ENCODE results near the gene RHOXF2. TPM values are rescaled to one million over a fixed set of nuclear protein-coding genes. Genes with fewer than 3 reads are reported as not detected.
"Not testable (repeated sequence)": the region's sequence is repeated elsewhere in the genome, so short reads cannot be mapped to it uniquely, and the experiment has no call there.

The RHOXF2 gene
- total RNA-seq, 2 donors from 2014 or later: not detected

DNA sequence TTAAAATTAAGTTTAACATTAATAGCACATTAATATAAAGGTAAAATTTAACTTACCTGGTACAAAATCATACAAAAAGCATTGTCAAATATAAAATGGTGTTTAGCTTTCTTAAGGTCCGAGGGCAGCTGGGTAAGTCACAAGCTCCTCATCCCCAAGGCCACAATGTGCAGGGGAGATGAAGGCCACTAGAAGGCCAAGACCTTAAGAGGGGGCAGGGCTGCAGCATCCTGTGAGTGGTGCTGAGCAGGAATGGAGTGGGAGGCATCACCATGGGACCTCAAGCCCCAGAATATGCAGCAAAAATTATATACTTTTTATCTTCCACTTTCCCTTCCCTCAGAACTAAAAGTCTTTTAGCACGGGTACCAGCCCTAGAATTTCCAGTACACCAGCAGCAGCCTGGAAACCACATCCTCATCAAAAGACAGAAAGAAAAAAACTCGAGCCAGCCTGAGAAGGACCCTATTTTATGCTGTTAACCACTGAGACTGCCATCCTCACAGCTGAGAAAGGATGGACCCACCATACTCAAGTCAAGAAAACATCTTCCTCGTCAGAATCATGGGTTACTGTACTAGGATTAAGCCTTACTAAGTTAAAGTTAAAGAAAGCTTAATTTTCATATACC is 13.0 kb upstream of the RHOXF2 start:
- Histone ChIP-seq H3K27me3 (replicated peaks; ENCODE audit: insufficient read depth) (no peaks in the 10 kb centered on the region), H3K27ac (no peak overlapping the region), H3K9me3 (no peaks in the 10 kb centered on the region), H3K4me3 (no peak overlapping the region), H3K4me1 (ENCODE audit: control insufficient read depth in 1 of 2, low read depth in 2 of 2) (no peaks in the 10 kb centered on the region), H3K36me3 (no peaks in the 10 kb centered on the region)
- ATAC-seq (ENCODE audit: insufficient number of reproducible peaks, low FRiP score, low read depth): no peak
- DNase-seq (ENCODE audit: low spot score): no peak
- TF ChIP-seq, protein P1, sequence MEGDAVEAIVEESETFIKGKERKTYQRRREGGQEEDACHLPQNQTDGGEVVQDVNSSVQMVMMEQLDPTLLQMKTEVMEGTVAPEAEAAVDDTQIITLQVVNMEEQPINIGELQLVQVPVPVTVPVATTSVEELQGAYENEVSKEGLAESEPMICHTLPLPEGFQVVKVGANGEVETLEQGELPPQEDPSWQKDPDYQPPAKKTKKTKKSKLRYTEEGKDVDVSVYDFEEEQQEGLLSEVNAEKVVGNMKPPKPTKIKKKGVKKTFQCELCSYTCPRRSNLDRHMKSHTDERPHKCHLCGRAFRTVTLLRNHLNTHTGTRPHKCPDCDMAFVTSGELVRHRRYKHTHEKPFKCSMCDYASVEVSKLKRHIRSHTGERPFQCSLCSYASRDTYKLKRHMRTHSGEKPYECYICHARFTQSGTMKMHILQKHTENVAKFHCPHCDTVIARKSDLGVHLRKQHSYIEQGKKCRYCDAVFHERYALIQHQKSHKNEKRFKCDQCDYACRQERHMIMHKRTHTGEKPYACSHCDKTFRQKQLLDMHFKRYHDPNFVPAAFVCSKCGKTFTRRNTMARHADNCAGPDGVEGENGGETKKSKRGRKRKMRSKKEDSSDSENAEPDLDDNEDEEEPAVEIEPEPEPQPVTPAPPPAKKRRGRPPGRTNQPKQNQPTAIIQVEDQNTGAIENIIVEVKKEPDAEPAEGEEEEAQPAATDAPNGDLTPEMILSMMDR (IDR thresholded peaks at IDR 0.05): no peak

DNA sequence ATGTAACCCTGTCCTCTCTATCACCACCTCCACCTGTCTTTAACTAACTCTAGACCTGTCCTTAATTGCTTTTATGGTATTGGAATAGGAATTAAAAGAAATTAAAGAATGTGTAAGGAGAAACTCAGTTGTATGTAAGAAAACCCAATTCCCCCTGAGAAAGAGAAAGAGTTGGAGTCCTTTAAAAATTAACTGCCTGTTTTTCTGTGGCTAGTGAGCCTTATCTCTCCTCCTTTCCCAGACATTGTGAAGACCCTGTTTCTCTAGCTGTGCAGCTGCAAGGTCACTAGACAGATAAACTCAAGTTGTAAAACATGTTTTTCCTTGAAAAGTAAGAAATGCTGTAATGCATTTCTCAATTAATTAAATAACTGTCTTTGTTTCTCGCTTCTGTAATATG is 12.1 kb upstream of the RHOXF2 start:
- H3K27me3 ChIP-seq (replicated peaks; ENCODE audit: insufficient read depth); H3K4me3 ChIP-seq; H3K27ac ChIP-seq; H3K36me3 ChIP-seq; ATAC-seq (ENCODE audit: insufficient number of reproducible peaks, low FRiP score, low read depth); DNase-seq (ENCODE audit: low spot score); H3K9me3 ChIP-seq; H3K4me1 ChIP-seq (ENCODE audit: control insufficient read depth in 1 of 2, low read depth in 2 of 2): not testable (repeated sequence)

DNA sequence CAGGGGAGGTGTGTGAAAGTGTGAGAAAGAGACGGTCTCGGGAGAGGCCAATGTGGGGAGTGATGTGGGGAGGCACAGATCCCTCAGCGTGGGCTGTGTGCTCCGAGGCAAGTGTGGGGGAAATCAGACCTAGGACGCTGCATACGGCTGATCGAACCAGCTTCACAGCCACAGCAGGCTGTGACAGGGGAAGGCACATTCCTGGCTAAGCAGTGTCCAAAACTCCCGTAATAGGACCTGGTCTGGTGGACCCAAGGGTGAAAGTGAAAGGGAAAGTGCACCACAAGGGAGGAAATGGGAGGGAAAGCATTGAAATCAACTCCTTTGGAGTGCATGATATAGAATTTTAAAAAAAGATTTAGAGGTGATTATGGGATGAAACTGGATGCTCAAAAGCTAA is 10.9 kb upstream of the RHOXF2 start:
- ATAC-seq (ENCODE audit: insufficient number of reproducible peaks, low FRiP score, low read depth): no peak
- DNase-seq (ENCODE audit: low spot score): no peak
- no peaks in the 10 kb centered on the region for H3K4me1 ChIP-seq (ENCODE audit: control insufficient read depth in 1 of 2, low read depth in 2 of 2)
- no peaks in the 10 kb centered on the region for H3K9me3 ChIP-seq
- TF ChIP-seq, protein P1 (IDR thresholded peaks at IDR 0.05): no peak
- no peak overlapping the region for H3K27ac ChIP-seq
- H3K27me3 ChIP-seq (replicated peaks; ENCODE audit: insufficient read depth): no peaks in the 10 kb centered on the region
- no peak overlapping the region for H3K4me3 ChIP-seq
- no peaks in the 10 kb centered on the region for H3K36me3 ChIP-seq

DNA sequence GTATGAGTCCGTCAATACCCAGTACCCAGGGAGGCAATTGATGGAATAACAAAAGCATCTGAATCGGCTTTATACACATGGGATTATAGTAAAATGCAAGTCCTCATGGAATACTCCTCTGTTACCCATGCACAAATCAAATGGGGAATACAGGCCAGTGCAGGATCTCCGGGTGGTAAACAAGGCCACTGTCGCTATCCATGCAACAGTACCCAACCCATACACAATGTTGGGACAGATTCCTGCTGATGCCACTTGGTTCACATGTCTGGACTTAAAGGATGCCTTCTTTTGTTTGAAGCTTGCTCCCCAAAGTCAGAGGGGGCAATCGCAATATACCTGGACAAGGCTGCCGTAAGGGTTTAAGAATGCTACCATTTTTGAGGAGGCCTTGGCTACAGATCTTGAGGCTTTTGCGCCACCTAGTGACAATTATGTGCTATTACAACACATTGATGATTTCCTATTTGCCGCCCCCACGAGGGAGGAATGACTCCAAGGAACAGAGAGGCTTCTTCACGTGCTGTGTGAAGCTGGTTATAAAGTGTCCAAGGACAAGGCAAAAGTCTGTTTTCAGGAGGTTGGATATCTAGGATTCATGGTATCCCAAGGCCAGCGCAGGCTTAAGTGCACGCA is 8.2 kb upstream of the RHOXF2 start:
- DNase-seq (ENCODE audit: low spot score); H3K4me1 ChIP-seq (ENCODE audit: control insufficient read depth in 1 of 2, low read depth in 2 of 2); H3K9me3 ChIP-seq; H3K27me3 ChIP-seq (replicated peaks; ENCODE audit: insufficient read depth); H3K27ac ChIP-seq; H3K36me3 ChIP-seq; ATAC-seq (ENCODE audit: insufficient number of reproducible peaks, low FRiP score, low read depth); H3K4me3 ChIP-seq: not testable (repeated sequence)

DNA sequence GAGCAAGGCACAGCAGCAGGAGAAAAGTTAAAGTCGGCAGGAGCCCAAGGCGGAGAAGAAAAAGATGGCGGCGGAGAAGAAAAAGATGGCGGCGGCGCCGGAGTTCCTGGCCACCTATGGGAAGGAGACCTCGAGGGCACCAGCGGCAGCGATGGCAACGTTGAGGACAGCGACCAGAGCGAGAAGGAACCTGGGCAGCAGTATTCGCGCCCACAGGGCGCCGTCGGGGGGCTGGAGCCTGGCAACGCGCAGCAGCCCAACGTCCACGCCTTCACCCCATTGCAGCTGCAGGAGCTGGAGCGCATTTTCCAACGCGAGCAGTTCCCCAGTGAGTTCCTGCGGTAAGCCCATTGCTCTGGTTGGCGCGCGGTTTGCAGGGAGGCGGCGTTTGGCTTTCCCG is 673 bp downstream of the RHOXF2 start:
- not testable (repeated sequence) for H3K4me1 ChIP-seq (ENCODE audit: control insufficient read depth in 1 of 2, low read depth in 2 of 2); H3K27ac ChIP-seq; DNase-seq (ENCODE audit: low spot score); H3K4me3 ChIP-seq; ATAC-seq (ENCODE audit: insufficient number of reproducible peaks, low FRiP score, low read depth); H3K9me3 ChIP-seq; H3K27me3 ChIP-seq (replicated peaks; ENCODE audit: insufficient read depth); H3K36me3 ChIP-seq

DNA sequence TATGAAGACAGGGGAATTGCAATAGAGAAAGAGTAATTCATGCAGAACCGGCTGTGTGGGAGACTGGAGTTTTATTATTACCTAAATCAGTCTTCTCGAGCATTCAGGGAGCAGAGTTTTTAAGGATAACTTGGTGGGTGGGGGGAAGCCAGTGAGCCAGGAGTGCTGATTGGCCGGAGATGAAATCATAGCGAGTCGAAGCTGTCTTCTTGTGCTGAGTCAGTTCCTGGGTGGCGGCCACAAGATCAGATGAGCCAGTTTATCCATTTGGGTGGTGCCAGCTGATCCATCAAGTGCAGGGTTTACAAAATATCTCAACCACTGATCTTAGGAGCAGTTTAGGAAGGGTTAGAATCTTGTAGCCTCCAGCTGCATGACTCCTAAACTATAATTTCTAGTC is 34.8 kb downstream of the RHOXF2 start:
- not testable (repeated sequence) for H3K9me3 ChIP-seq; H3K27me3 ChIP-seq (replicated peaks; ENCODE audit: insufficient read depth); H3K4me1 ChIP-seq (ENCODE audit: control insufficient read depth in 1 of 2, low read depth in 2 of 2); H3K27ac ChIP-seq; H3K36me3 ChIP-seq; DNase-seq (ENCODE audit: low spot score); ATAC-seq (ENCODE audit: insufficient number of reproducible peaks, low FRiP score, low read depth); H3K4me3 ChIP-seq

DNA sequence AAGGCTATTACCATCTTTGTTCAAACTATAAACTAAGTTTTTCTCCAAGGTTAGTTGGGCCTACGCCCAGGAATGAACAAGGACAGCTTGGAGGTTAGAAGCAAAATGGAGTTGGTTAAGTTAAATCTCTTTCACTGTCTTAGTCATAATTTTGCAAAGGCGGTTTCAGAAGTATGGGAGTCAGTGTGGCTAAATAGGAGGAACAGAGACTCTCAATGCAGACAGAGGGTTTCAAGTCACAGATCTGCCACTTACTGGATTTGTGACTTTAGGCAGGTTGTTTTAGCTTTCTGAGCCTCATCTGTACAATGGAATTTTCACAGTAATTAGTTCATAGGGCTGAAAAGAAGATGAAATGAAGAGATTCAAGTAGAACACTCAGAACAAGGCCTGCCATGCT is 35.3 kb downstream of the RHOXF2 start:
- not testable (repeated sequence) for H3K36me3 ChIP-seq; H3K4me3 ChIP-seq; DNase-seq (ENCODE audit: low spot score); H3K27me3 ChIP-seq (replicated peaks; ENCODE audit: insufficient read depth); H3K4me1 ChIP-seq (ENCODE audit: control insufficient read depth in 1 of 2, low read depth in 2 of 2); H3K9me3 ChIP-seq; ATAC-seq (ENCODE audit: insufficient number of reproducible peaks, low FRiP score, low read depth); H3K27ac ChIP-seq

DNA sequence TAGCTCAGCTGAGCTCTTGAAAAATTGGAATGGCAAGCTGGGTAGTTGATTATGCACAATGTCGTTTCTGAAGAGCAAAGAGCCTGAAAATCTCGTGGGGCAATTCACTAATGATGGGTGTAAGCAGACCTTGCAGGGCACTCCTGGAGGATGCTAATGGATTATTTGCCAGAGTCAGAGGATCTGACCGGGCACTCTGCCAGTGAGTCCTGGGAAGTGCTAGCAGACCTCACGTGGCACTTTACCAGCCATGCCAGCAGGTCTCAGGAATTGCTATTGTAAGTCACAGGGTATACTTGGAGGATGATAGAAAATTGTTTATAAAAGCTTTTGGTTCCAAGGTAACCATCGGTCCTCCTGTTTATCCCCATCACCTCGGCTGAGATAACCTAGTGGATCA is 37.4 kb downstream of the RHOXF2 start:
- ATAC-seq (ENCODE audit: insufficient number of reproducible peaks, low FRiP score, low read depth); H3K4me3 ChIP-seq: not testable (repeated sequence)

DNA sequence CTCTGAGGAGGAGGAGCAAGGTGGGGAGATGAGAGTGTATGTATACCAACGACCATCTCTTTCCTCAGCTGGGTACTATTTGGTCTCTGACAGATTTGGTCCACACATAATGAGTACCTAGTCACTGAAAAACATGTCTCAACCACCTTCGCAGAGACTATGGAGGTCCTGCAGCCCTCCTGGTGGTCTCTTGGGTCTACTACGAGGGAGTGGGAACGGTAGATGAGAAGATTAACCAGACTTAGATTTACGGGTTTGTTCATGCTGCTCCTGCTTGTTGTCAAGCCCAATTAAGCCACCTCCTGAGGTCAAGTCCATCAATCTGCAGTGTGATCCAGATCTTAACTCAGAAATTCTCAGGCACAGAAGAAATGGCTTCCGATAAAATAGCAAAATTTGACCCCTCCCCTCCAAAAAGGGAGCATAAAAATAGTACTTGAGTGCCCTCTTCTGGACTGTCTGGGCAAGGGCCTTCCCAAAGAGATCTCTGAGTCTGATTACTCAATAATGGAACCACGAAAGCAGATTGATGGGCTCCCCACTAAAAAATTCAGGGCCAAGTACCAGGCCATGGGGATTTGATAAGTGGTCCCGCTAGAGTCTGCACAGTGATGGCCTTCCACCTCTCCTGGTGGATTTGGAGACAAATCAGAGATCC is 38.3 kb downstream of the RHOXF2 start:
- not testable (repeated sequence) for H3K4me3 ChIP-seq; DNase-seq (ENCODE audit: low spot score); ATAC-seq (ENCODE audit: insufficient number of reproducible peaks, low FRiP score, low read depth)

More for the DNA sequence above, 37.4 kb downstream of the RHOXF2 start:
- H3K27ac ChIP-seq; H3K36me3 ChIP-seq; H3K9me3 ChIP-seq; H3K4me1 ChIP-seq (ENCODE audit: control insufficient read depth in 1 of 2, low read depth in 2 of 2); DNase-seq (ENCODE audit: low spot score); H3K27me3 ChIP-seq (replicated peaks; ENCODE audit: insufficient read depth): not testable (repeated sequence)

More for the DNA sequence above, 38.3 kb downstream of the RHOXF2 start:
- H3K4me1 ChIP-seq (ENCODE audit: control insufficient read depth in 1 of 2, low read depth in 2 of 2); H3K36me3 ChIP-seq; H3K9me3 ChIP-seq; H3K27ac ChIP-seq; H3K27me3 ChIP-seq (replicated peaks; ENCODE audit: insufficient read depth): not testable (repeated sequence)

Data from thoracic aorta (tissue), 2 donors.